Erythroblast (primary cell): ENCODE data around the gene S100A16.
"Not testable (repeated sequence)": the region's sequence is repeated elsewhere in the genome, so short reads cannot be mapped to it uniquely, and the experiment has no call there.

Experiments used
- GATA1 ChIP-seq: IDR thresholded peaks from 2 replicates; pipeline ENCODE4 v1.6.1; 2011; ENCODE audit warnings: low read depth, mild to moderate bottlenecking, control low read depth, low read length, moderate library complexity
- POLR2A ChIP-seq: IDR thresholded peaks from 2 replicates; pipeline ENCODE4 v1.6.1; 2011; ENCODE audit warnings: mild to moderate bottlenecking, low read length

DNA sequence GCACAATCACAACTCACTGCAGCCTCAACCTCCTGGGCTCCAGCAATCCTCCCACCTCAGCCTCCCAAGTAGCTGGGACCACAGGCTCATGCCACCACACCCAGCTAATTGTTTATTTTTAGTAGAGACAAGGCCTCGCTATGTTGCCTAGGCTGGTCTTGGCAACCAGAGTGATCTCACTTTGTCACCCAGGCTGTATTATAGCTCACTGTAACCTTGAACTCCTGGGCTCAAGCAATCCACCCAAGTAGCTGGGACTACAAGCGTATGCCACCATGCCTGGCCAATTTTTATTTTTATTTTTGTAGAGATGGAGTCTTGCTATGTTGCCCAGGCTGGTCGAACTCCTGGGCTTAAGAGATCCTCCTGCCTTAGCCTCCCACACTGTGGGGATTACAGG lies 50.9 kb downstream of the S100A16 start:
- not testable (repeated sequence) for TF ChIP-seq POLR2A, GATA1
